SJCRH30 (cell line): ENCODE results near the gene DRICH1. TPM values are rescaled to one million over a fixed set of nuclear protein-coding genes. Genes with fewer than 3 reads are reported as not detected.
"Not testable (repeated sequence)": the region's sequence is repeated elsewhere in the genome, so short reads cannot be mapped to it uniquely, and the experiment has no call there.

Experiments used
- DNase-seq, 2 experiments: peaks; one replicate each; pipeline ENCODE4 v3.0.0-alpha.2; 2015 to 2020
- H3K27ac ChIP-seq: fragments of 250-450 bp; sonication (Bioruptor Pico); 2 replicates; pipeline ENCODE4 v1.5.1; 2020; ENCODE audit warnings: mild to moderate bottlenecking, moderate library complexity
- H3K27me3 ChIP-seq: fragments of 250-450 bp; sonication (Bioruptor Pico); 2 replicates; pipeline ENCODE4 v1.5.1; 2020; ENCODE audit warnings: mild to moderate bottlenecking, moderate library complexity
- H3K36me3 ChIP-seq: fragments of 250-450 bp; sonication (Bioruptor Pico); 2 replicates; pipeline ENCODE4 v1.5.1; 2020; ENCODE audit warnings: mild to moderate bottlenecking, moderate library complexity
- H3K4me1 ChIP-seq: fragments of 250-450 bp; sonication (Bioruptor Pico); 2 replicates; pipeline ENCODE4 v1.5.1; 2020; ENCODE audit warnings: mild to moderate bottlenecking, moderate library complexity
- H3K4me3 ChIP-seq: fragments of 250-450 bp; sonication (Bioruptor Pico); 2 replicates; pipeline ENCODE4 v1.5.1; 2020; ENCODE audit warnings: mild to moderate bottlenecking, moderate library complexity
- H3K9me3 ChIP-seq: fragments of 250-450 bp; sonication (Bioruptor Pico); replicated peaks from 2 replicates; pipeline ENCODE4 v1.5.1; 2020; ENCODE audit warnings: mild to moderate bottlenecking, moderate library complexity
- total RNA-seq: library from RNA; depleted of rRNA; stranded (reverse); fragments of >200 nt; shearing (Covaris generic); gene quantifications from 2 replicates; pipeline ENCODE4 v1.2.3, GENCODE V29; 2014

DRICH1 gene
- total RNA-seq, 1 experiment from 2014 or later = not detected

- no peak overlapping the region for H3K27ac ChIP-seq
- DNase-seq = no peak
- no peaks in the 10 kb centered on the region; the same call in 1 of the 2 replicates for H3K4me1 ChIP-seq
- no peaks in the 10 kb centered on the region for H3K36me3 ChIP-seq
- no peaks in the 10 kb centered on the region for H3K27me3 ChIP-seq
- H3K9me3 ChIP-seq = no peaks in the 10 kb centered on the region
- no peak overlapping the region for H3K4me3 ChIP-seq
These were observed 38.5 kb upstream of the DRICH1 start for GRCh38 chr22:23670378-23671295.

DNA sequence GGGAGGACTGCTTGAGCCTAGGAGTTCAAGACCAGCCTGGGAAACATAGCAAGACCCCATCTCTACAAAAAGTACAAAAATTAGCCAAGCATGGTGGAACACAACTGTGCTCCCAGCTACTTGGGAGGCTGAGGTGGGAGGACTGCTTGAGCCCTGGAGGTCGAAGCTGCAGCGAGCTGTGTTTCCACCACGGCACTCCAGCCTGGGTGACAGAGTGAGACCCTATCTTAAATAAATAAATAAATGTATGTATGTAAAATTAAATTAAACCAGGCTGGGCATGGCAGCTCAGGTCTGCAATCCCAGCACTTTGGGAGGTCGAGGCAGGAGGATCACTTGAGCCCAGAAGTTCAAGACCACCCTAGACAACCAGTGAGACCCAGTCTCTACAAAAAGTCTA lies 28.3 kb upstream of the DRICH1 start:
- H3K9me3 ChIP-seq, DNase-seq, H3K4me1 ChIP-seq, H3K4me3 ChIP-seq, H3K27me3 ChIP-seq, H3K36me3 ChIP-seq, H3K27ac ChIP-seq: not testable (repeated sequence)

GRCh38 chr22:23657727-23658126 lies 25.6 kb upstream of the DRICH1 start:
- Histone ChIP-seq H3K4me1 (no peaks in the 10 kb centered on the region), H3K27ac (no peak overlapping the region), H3K9me3 (no peaks in the 10 kb centered on the region), H3K36me3 (peaks cover 4% of the 10 kb centered on the region), H3K27me3 (no peaks in the 10 kb centered on the region), H3K4me3 (no peak overlapping the region)
- no peak for DNase-seq

DNA sequence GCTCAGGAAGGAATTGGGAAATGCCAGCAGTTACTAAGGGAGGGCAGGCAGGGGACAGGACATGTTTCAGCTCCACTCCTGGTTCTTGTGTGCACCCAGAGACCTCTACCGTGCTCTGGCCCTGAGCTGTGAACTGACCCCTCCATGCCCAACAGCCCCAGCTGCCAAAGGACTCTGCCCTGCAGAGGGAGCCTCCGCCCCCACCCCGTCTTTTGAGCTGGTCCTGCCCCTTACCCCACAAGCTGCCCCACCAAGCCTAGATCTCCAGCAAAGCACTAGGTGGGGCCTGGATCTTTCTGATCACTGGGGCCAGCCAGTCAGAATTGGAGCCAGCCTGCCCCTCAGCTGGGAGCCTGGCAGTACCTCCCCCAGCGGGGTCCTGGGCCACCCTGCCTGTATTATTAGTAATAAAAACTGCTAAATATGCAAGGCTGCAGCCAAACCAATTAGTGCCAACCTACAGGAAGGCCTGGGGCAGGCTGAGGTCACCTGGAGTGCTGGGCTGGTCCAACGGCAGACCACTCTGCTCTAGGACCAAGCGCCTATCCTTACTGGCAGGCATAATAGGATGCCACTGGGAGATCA lies 23.9 kb upstream of the DRICH1 start:
- Histone ChIP-seq H3K9me3 (no peaks in the 10 kb centered on the region), H3K4me3 (no peak overlapping the region), H3K27me3 (no peaks in the 10 kb centered on the region), H3K36me3 (no peaks in the 10 kb centered on the region), H3K4me1 (no peaks in the 10 kb centered on the region), H3K27ac (no peak overlapping the region)
- DNase-seq = no peak

DNA sequence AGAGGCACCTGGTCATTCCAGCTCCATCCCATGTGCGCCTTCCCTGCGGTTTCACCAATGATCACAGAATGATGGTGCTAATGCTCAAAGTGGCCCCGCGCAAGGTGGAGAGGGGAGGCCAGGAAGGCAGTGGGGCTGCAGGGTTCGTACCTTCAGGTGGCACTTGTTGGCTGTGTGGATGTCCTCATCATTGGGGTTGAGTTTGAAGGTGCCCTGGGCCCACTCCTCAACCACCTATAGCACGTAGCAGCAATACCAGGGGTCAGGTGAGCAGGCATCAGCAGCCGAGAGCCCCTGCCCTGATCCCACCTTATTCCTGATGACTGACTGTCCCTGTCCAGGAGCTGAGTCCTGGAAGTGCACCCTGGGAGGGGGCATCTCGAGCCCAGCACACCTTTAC lies 20.6 kb upstream of the DRICH1 start:
- Histone ChIP-seq H3K27me3 (no peaks in the 10 kb centered on the region), H3K36me3 (no peaks in the 10 kb centered on the region), H3K9me3 (no peaks in the 10 kb centered on the region), H3K4me1 (no peaks in the 10 kb centered on the region), H3K4me3 (no peak overlapping the region), H3K27ac (no peak overlapping the region)
- DNase-seq = no peak

- DNase-seq = no peak
- no peaks in the 10 kb centered on the region for H3K4me1 ChIP-seq
- H3K27me3 ChIP-seq = no peaks in the 10 kb centered on the region
- H3K4me3 ChIP-seq = no peak overlapping the region
- H3K36me3 ChIP-seq = no peaks in the 10 kb centered on the region
- H3K9me3 ChIP-seq = no peaks in the 10 kb centered on the region
- no peak overlapping the region for H3K27ac ChIP-seq
These were observed 20.2 kb upstream of the DRICH1 start for GRCh38 chr22:23652286-23652685.

- Histone ChIP-seq H3K27me3 (no peaks in the 10 kb centered on the region), H3K4me3 (no peak overlapping the region), H3K27ac (no peak overlapping the region), H3K36me3 (no peaks in the 10 kb centered on the region), H3K4me1 (no peaks in the 10 kb centered on the region), H3K9me3 (no peaks in the 10 kb centered on the region)
- DNase-seq = no peak
These were observed 19.6 kb upstream of the DRICH1 start for GRCh38 chr22:23651676-23652075.

- no peaks in the 10 kb centered on the region for H3K9me3 ChIP-seq
- H3K4me3 ChIP-seq = no peak overlapping the region
- no peaks in the 10 kb centered on the region for H3K36me3 ChIP-seq
- no peak for DNase-seq
- H3K27me3 ChIP-seq = no peaks in the 10 kb centered on the region
- H3K4me1 ChIP-seq = no peaks in the 10 kb centered on the region
- no peak overlapping the region for H3K27ac ChIP-seq
These were observed 17.0 kb upstream of the DRICH1 start for GRCh38 chr22:23649071-23649501.

DNA sequence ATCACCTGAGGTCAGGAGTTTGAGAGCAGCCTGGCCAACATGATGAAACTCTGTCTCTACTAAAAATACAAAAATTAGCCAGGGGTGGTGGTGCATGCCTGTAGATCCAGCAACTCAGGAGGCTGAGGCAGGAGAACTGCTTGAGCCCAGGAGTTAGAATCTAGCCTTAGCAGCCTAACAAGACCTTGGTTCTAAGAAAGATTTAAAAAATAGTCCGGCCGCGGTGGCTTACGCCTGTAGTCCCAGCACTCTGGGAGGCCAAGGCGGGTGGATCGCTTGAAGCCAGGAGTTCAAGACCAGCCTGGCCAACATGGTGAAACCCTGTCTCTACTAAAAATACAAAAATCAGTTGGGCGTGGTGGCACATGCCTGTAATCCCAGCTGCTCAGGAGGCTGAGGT lies 14.4 kb upstream of the DRICH1 start:
- DNase-seq, H3K4me1 ChIP-seq, H3K27me3 ChIP-seq, H3K4me3 ChIP-seq, H3K9me3 ChIP-seq, H3K36me3 ChIP-seq, H3K27ac ChIP-seq: not testable (repeated sequence)

DNA sequence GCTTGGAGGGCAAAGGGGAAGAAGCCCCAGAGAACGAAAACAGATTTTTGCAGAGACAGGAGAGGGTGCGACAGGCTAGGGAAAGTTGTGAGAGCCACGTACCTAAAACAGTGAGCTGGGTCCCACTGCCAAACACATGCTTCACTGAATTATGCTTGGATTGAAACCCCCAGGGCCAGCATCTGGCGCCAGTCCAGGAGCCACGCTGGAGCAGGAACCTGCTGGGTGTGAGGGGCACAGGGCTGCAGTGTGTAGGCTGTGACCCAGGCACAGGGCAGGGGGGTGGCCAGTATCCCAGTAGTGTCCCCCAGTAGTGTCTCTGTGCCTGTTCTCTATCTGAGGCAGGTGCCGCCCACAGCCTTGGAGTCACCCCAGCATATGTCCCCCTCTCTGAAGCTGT lies 8.1 kb upstream of the DRICH1 start:
- not testable (repeated sequence) for H3K4me3 ChIP-seq, H3K27me3 ChIP-seq, H3K27ac ChIP-seq, H3K4me1 ChIP-seq, H3K36me3 ChIP-seq, DNase-seq, H3K9me3 ChIP-seq

DNA sequence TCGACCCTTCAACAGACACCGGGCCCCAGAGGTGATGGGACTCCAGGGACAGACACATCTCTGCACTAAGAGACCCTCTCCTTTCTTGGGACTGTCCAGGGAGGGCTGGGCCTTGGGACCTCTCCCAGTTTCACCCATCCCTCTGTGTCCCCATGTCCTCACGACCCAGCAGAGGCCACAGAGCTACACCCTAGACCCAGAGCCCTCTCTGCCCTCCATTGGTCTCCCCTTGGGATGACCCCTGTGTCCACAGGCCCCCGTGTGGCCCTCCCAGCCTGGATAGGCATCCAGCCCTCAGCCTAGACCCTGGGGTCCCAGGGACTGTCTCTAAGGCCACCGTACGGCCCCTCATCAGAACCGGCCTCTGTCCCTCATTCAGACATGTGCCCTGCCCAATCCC lies 7.5 kb upstream of the DRICH1 start:
- Histone ChIP-seq H3K4me1 (no peaks in the 10 kb centered on the region), H3K9me3 (no peaks in the 10 kb centered on the region), H3K27me3 (no peaks in the 10 kb centered on the region), H3K36me3 (no peaks in the 10 kb centered on the region), H3K27ac (no peak overlapping the region), H3K4me3 (no peak overlapping the region)
- DNase-seq = no peak

DNA sequence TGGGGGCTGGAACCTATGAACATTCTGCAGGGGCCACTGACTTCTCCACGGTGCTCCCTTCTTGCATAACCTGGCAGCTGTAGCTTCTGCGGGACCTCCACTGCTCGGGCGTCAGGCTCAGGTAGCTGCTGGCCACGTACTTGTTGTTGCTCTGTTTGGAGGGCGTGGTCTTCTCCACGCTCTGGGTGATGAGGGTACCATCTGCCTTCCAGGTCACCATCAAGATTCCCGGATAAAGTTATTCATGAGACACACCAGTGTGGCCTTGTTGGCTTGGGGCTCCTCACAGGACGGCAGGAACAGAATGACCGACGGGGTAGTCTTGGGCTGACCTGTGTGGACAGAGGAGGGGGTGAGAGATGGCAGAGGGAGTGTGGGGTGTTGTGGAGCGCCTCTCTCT lies 6.5 kb upstream of the DRICH1 start:
- no peak overlapping the region for H3K27ac ChIP-seq
- H3K4me1 ChIP-seq = no peaks in the 10 kb centered on the region
- H3K27me3 ChIP-seq = no peaks in the 10 kb centered on the region
- H3K36me3 ChIP-seq = no peaks in the 10 kb centered on the region
- H3K4me3 ChIP-seq = no peak overlapping the region
- no peak for DNase-seq
- no peaks in the 10 kb centered on the region for H3K9me3 ChIP-seq

GRCh38 chr22:23635291-23635690 lies 3.2 kb upstream of the DRICH1 start:
- H3K4me1 ChIP-seq, H3K27ac ChIP-seq, H3K4me3 ChIP-seq, H3K9me3 ChIP-seq, DNase-seq, H3K36me3 ChIP-seq, H3K27me3 ChIP-seq: not testable (repeated sequence)

DNA sequence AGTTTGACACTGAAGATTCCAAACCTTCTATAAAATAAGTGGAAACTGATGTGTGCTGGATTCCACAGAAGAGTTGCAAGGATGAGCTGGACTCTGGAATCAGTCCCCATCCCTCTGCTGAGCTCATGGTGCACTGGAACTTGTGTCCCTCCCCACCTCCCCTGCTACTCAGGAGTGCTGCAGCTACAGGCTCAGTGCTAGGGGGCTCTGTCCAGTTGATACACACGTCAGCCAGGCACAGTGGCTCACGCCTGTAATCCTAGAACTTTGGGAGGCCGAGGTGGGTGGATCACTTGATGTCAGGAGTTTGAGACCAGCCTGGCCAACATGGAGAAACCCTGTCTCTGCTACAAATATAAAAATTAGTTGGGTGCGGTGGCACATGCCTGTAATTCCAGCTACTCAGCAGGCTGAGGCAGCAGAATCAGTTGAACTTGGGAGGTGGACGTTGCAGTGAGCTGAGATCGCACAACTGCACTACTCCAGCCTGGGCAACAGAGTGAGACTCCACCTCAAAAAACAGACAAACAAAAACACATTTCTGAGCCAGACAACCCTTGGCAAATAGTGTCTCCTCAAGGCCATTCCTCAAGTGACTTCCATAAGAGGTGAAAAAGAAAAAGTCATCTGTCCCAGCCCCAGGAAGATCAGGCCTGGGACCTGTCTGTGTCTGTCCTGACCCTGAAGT lies 3.9 kb downstream of the DRICH1 start:
- H3K4me3 ChIP-seq, H3K27me3 ChIP-seq, DNase-seq, H3K36me3 ChIP-seq, H3K4me1 ChIP-seq, H3K9me3 ChIP-seq, H3K27ac ChIP-seq: not testable (repeated sequence)

DNA sequence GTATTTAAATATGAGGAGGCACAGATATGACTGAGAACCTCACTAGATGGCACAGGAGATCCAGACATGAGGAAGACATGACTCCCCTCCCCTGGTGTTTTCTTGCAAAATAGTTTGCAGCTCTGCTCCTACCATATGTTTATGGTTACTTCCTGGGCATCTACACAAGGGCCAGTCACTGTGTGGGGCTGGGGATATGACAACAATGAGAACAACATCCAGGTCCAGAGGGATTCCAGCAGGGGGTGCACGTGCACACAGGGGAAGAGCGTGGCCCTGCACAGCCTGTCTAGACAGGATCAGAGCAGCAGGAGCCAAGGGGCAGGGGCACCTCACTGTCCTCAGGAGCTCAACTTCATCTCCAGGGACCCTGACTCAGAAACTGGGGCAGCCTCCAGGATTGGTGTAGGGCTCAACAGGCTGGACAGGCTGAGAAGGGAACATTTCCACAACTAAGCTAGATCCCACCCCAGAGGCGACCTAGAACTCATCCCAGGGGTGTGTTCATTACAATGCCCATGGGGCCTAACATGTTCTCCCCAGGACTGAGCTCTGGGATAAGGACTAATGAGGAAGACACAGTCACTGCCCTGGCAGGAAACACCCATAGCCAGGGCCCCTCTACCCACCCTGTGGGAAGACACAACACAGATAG lies 4.6 kb downstream of the DRICH1 start:
- not testable (repeated sequence) for H3K27ac ChIP-seq, H3K27me3 ChIP-seq
- DNase-seq = peak; percentile 53 to 69

More for the DNA sequence above, 4.6 kb downstream of the DRICH1 start:
- not testable (repeated sequence) for H3K9me3 ChIP-seq, H3K36me3 ChIP-seq, H3K4me3 ChIP-seq, H3K4me1 ChIP-seq
